Measurements from ENCODE around the gene ADAMTS12.

DNA sequence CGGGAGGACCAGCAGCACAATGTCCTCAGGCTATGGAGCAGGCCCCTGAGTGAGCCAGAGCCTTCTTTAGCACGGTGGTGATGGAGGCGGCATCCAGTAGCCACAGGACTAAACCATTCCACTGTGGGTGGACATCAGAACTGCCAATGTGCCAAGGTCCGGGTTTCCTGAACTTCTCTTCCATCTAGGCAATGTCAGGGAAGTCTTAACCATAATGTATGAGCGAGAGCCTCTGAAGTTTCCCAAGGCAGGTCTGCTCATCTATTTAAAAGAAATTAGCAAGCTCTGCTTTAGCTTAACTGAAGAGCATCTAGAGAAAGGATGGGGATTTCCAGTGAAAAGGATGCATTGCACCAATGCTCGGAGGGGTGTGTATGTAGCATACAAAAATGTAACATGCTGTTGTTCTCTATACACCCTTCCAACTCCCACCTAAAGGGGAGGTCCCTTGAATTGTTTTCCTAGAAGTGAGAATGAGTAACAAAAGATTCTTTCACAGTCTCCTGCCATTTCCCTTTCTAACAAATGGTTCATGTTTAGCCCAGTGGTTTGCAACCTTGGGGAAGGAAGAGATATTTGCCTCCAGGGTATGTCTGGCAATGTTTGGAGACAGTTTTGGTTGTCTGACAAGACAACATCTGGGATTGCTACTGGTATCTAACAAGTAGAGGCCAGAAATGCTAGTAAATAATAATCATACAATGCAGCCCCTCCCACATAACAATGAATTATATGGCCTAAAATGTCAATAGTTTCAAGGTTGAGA, 38.3 kb upstream of the ADAMTS12 start:
- TF ChIP-seq CTCF (conservative IDR thresholded peaks at IDR 0.05; ENCODE audit: low read depth, low read length): no peak
- TF ChIP-seq EZH2 (IDR thresholded peaks at IDR 0.05; ENCODE audit: low read length, unreplicated experiment): no peak
- no peak for TF ChIP-seq EZH2phosphoT487 (IDR thresholded peaks at IDR 0.05; ENCODE audit: borderline replicate concordance, low read length)
